Measurements from ENCODE around the gene CHST7.

The CHST7 gene

GRCh38 chrX:46624090-46624786 is 50.7 kb downstream of the CHST7 start:
- Mint-ChIP-seq H3K36me3 (ENCODE audit: insufficient read depth) (peaks cover 3% of the 10 kb centered on the region), H3K27ac (ENCODE audit: low read depth) (no peak overlapping the region), H3K27me3 (no peaks in the 10 kb centered on the region), H3K9me3 (no peaks in the 10 kb centered on the region), H3K4me3 (no peak overlapping the region), H3K4me1 (peaks cover 5% of the 10 kb centered on the region)
- DNase-seq (ENCODE audit: low spot score in 2 of 2) (no peak), ATAC-seq (replicated peaks; ENCODE audit: extremely low read depth, poor library complexity, severe bottlenecking) (no peak)

DNA sequence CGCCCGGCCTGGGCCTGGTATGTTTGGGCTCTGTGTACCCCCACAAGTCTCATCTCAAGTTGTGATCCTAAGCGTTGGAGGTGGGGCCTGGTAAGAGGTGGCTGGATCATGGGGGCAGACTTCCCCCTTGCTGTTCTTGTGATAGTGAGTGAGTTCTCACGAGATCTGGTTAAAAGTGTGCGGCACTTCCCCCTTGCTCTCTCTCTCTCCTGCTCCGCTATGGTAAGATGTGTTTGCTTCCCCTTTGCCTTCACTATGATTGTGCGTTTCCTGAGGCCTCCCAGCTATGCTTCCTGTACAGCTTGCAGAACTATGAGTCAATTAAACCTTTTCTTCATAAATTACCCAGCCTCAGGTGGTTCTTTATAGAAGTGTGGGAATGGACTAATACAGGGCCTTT is 53.0 kb downstream of the CHST7 start:
- Mint-ChIP-seq H3K9me3 (no peaks in the 10 kb centered on the region), H3K27me3 (no peaks in the 10 kb centered on the region), H3K4me1 (peaks cover 5% of the 10 kb centered on the region), H3K27ac (ENCODE audit: low read depth) (no peak overlapping the region), H3K36me3 (ENCODE audit: insufficient read depth) (peaks cover 3% of the 10 kb centered on the region), H3K4me3 (no peak overlapping the region)
- DNase-seq (ENCODE audit: low spot score in 2 of 2), result no peak
- no peak for ATAC-seq (replicated peaks; ENCODE audit: extremely low read depth, poor library complexity, severe bottlenecking)

- Mint-ChIP-seq H3K9me3 (no peaks in the 10 kb centered on the region), H3K4me1 (peaks cover 5% of the 10 kb centered on the region), H3K27ac (ENCODE audit: low read depth) (no peak overlapping the region), H3K4me3 (no peak overlapping the region), H3K27me3 (no peaks in the 10 kb centered on the region), H3K36me3 (ENCODE audit: insufficient read depth) (peaks cover 3% of the 10 kb centered on the region)
- DNase-seq (ENCODE audit: low spot score in 2 of 2) (no peak), ATAC-seq (replicated peaks; ENCODE audit: extremely low read depth, poor library complexity, severe bottlenecking) (no peak)
Observed at GRCh38 chrX:46627062-46627461, 53.5 kb downstream of the CHST7 start.

GRCh38 chrX:46627711-46628419 is 54.3 kb downstream of the CHST7 start:
- ATAC-seq (replicated peaks; ENCODE audit: extremely low read depth, poor library complexity, severe bottlenecking) (no peak), DNase-seq (ENCODE audit: low spot score in 2 of 2) (no peak)
- peaks cover 5% of the 10 kb centered on the region for H3K4me1 Mint-ChIP-seq
- H3K27ac Mint-ChIP-seq (ENCODE audit: low read depth), result no peak overlapping the region
- no peaks in the 10 kb centered on the region for H3K27me3 Mint-ChIP-seq
- no peaks in the 10 kb centered on the region for H3K9me3 Mint-ChIP-seq
- H3K4me3 Mint-ChIP-seq, result no peak overlapping the region
- H3K36me3 Mint-ChIP-seq (ENCODE audit: insufficient read depth), result peaks cover 3% of the 10 kb centered on the region

- no peak overlapping the region for H3K4me3 Mint-ChIP-seq
- no peaks in the 10 kb centered on the region for H3K27me3 Mint-ChIP-seq
- H3K9me3 Mint-ChIP-seq, result no peaks in the 10 kb centered on the region
- no peak overlapping the region for H3K27ac Mint-ChIP-seq (ENCODE audit: low read depth)
- ATAC-seq (replicated peaks; ENCODE audit: extremely low read depth, poor library complexity, severe bottlenecking) (no peak), DNase-seq (ENCODE audit: low spot score in 2 of 2) (no peak)
- peaks cover 2% of the 10 kb centered on the region for H3K36me3 Mint-ChIP-seq (ENCODE audit: insufficient read depth)
- H3K4me1 Mint-ChIP-seq, result peaks cover 5% of the 10 kb centered on the region
Observed at GRCh38 chrX:46628460-46629371, 55.2 kb downstream of the CHST7 start.

DNA sequence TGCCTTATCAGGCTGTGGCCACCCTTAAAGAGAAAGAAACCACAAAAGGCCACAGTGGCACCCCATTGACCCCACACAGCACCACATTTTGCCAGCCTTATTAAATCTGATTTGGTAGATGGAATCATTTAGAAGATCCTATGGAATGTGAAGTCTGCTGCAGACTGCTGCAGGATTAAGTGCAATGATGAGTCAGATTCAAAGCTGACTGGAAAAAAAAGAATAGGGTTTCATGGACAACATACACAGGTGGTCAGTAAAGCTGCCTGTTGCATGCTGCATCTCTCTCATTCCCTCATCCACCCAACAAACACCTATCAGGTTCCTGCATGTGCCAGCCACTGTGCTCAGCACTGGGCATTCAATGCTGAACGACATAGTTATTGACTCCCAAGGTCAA is 56.6 kb downstream of the CHST7 start:
- no peak for DNase-seq (ENCODE audit: low spot score in 2 of 2)
- Mint-ChIP-seq H3K4me1 (peaks cover 7% of the 10 kb centered on the region), H3K36me3 (ENCODE audit: insufficient read depth) (peaks cover 2% of the 10 kb centered on the region), H3K27ac (ENCODE audit: low read depth) (no peak overlapping the region), H3K27me3 (no peaks in the 10 kb centered on the region), H3K4me3 (no peak overlapping the region), H3K9me3 (no peaks in the 10 kb centered on the region)
- no peak for ATAC-seq (replicated peaks; ENCODE audit: extremely low read depth, poor library complexity, severe bottlenecking)

DNA sequence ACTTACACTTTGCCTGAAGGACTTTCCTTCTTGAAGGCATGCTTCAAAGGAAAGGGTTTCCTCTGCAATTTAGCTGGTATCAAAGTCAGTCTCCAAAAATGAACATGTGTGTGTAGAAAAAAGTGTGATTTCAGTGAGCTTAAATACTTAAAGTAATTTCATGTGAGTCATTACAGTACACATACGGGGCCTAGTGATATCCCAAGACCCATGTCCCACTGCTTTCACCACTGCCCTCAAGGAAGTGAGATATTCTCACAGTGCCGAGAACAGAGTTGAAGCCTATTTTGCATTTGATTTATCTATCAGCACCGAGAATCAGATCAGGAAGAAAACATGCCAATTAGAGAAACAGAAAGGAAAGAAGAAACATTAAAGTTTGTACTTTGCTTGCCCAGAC is 61.0 kb downstream of the CHST7 start:
- H3K4me3 Mint-ChIP-seq, result peak overlapping the region; percentile 16
- H3K9me3 Mint-ChIP-seq, result no peaks in the 10 kb centered on the region
- no peak for DNase-seq (ENCODE audit: low spot score in 2 of 2)
- H3K4me1 Mint-ChIP-seq, result peaks cover 14% of the 10 kb centered on the region
- no peak for ATAC-seq (replicated peaks; ENCODE audit: extremely low read depth, poor library complexity, severe bottlenecking)
- no peaks in the 10 kb centered on the region for H3K27me3 Mint-ChIP-seq
- H3K27ac Mint-ChIP-seq (ENCODE audit: low read depth), result no peak overlapping the region
- H3K36me3 Mint-ChIP-seq (ENCODE audit: insufficient read depth), result peaks cover 2% of the 10 kb centered on the region

DNA sequence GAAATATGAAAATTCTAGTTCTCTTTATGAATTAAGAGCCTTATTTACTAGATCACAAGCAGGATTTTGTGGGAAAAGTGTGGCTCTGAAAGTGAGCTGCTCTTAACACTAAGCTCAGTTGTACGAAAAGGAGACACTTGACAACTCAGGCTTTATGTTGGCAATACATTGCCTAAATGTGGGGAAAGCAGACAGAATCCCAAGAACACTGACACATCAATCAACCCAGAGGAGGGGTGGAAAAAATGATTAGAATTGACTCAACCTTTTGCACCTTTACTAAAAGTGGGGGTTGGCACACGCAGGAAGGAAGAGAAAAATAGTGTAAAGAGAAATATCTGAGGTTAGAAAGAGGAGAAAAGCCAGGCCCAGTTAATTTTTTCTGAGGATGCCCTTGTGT is 61.6 kb downstream of the CHST7 start:
- Mint-ChIP-seq H3K4me3 (peak overlapping the region; percentile 16), H3K9me3 (no peaks in the 10 kb centered on the region), H3K27me3 (no peaks in the 10 kb centered on the region), H3K4me1 (peaks cover 14% of the 10 kb centered on the region), H3K36me3 (ENCODE audit: insufficient read depth) (peaks cover 2% of the 10 kb centered on the region), H3K27ac (ENCODE audit: low read depth) (no peak overlapping the region)
- DNase-seq (ENCODE audit: low spot score in 2 of 2) (no peak), ATAC-seq (replicated peaks; ENCODE audit: extremely low read depth, poor library complexity, severe bottlenecking) (no peak)

DNA sequence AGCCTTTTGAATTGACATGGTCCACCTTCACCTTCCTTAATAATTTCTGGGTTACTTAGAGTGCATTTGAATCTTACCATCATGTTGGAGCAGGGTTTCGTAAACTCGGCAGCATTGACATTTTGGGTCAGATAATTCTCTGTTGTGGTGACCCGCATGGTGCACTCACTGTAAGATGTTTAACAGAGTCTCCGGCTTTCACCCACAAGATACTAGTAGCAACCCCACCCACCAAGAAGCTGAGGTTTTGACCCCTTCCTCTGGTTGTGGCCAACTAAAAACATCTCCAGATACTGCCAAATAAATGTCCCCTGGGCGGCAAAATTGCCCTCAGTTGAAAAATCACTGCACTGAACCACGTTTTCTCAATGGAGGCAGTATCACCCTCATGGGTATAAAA is 62.7 kb downstream of the CHST7 start:
- ATAC-seq (replicated peaks; ENCODE audit: extremely low read depth, poor library complexity, severe bottlenecking) (no peak), DNase-seq (ENCODE audit: low spot score in 2 of 2) (no peak)
- Mint-ChIP-seq H3K9me3 (no peaks in the 10 kb centered on the region), H3K4me1 (peaks cover 14% of the 10 kb centered on the region), H3K27me3 (no peaks in the 10 kb centered on the region), H3K27ac (ENCODE audit: low read depth) (no peak overlapping the region), H3K36me3 (ENCODE audit: insufficient read depth) (peaks cover 2% of the 10 kb centered on the region), H3K4me3 (no peak overlapping the region)

GRCh38 chrX:46637938-46638337 is 64.4 kb downstream of the CHST7 start:
- Mint-ChIP-seq H3K36me3 (ENCODE audit: insufficient read depth) (peaks cover 2% of the 10 kb centered on the region), H3K9me3 (no peaks in the 10 kb centered on the region), H3K27me3 (no peaks in the 10 kb centered on the region), H3K27ac (ENCODE audit: low read depth) (no peak overlapping the region), H3K4me1 (peaks cover 14% of the 10 kb centered on the region), H3K4me3 (no peak overlapping the region)
- ATAC-seq (replicated peaks; ENCODE audit: extremely low read depth, poor library complexity, severe bottlenecking), result no peak
- DNase-seq (ENCODE audit: low spot score in 2 of 2), result no peak

- Mint-ChIP-seq H3K4me3 (no peak overlapping the region), H3K27ac (ENCODE audit: low read depth) (no peak overlapping the region), H3K9me3 (no peaks in the 10 kb centered on the region), H3K36me3 (ENCODE audit: insufficient read depth) (peaks cover 2% of the 10 kb centered on the region), H3K27me3 (no peaks in the 10 kb centered on the region), H3K4me1 (no peaks in the 10 kb centered on the region)
- DNase-seq (ENCODE audit: low spot score in 2 of 2) (no peak), ATAC-seq (replicated peaks; ENCODE audit: extremely low read depth, poor library complexity, severe bottlenecking) (no peak)
Observed at GRCh38 chrX:46642145-46642544, 68.6 kb downstream of the CHST7 start.

- ATAC-seq (replicated peaks; ENCODE audit: extremely low read depth, poor library complexity, severe bottlenecking), result no peak
Observed at GRCh38 chrX:46643636-46644035, 70.1 kb downstream of the CHST7 start.

More at GRCh38 chrX:46643636-46644035, 70.1 kb downstream of the CHST7 start:
- Mint-ChIP-seq H3K27ac (ENCODE audit: low read depth) (no peak overlapping the region), H3K27me3 (no peaks in the 10 kb centered on the region), H3K9me3 (no peaks in the 10 kb centered on the region), H3K4me3 (no peak overlapping the region), H3K4me1 (no peaks in the 10 kb centered on the region), H3K36me3 (ENCODE audit: insufficient read depth) (peaks cover 2% of the 10 kb centered on the region)
- no peak for DNase-seq (ENCODE audit: low spot score in 2 of 2)
